ENCODE data around the gene ABLIM2.

ABLIM2 gene

DNA sequence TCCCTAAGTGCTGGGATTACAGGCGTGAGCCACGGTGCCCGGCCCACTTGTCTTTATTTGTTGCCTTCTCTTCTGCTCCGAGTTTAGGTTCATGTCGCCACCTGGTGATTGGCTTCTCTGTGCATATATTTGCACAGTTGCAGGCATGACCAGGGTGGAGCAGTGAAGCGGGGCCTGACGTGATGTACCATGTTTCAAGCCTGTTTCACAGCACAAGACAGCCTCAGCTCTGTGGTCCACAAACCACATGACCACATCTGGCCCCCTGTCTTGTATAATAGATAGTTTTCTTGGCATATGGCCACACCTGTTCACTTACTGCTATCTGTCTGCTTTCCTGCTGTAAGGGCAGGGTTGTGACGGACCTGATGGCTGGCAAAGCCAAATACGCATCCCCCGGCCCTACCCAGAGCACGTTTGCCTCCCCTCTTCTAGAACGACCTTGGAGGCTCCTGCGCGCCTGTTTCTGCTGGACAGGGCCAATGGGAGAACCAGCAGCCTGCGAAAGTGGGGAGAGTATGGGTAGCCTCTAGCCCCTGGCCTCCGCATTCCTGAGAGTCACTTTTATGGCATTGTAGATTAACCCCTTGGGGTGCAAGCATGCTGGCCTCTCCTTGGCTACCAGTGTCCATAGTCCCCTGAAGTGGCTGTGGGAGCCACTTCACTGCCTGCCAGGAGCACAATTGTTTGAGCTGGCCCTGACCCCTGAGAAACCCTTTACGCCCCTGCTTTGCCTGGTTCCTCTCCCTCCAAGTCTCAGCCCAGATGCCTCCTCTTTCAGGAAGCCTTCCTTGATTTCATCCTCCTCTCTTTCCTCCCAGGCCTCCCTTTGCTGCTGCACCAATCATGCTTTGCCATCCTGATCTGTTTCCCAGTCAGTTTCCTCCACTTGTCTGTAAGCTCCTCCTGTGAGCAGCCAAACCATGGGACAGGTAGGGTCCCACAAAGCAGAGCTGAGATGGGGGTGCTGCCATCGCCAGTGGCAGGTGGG lies 34.4 kb upstream of the ABLIM2 start:
- peak; percentile 42 for DNase-seq

GRCh38 chr4:8191136-8191747 lies 32.6 kb upstream of the ABLIM2 start:
- no peak for DNase-seq

DNA sequence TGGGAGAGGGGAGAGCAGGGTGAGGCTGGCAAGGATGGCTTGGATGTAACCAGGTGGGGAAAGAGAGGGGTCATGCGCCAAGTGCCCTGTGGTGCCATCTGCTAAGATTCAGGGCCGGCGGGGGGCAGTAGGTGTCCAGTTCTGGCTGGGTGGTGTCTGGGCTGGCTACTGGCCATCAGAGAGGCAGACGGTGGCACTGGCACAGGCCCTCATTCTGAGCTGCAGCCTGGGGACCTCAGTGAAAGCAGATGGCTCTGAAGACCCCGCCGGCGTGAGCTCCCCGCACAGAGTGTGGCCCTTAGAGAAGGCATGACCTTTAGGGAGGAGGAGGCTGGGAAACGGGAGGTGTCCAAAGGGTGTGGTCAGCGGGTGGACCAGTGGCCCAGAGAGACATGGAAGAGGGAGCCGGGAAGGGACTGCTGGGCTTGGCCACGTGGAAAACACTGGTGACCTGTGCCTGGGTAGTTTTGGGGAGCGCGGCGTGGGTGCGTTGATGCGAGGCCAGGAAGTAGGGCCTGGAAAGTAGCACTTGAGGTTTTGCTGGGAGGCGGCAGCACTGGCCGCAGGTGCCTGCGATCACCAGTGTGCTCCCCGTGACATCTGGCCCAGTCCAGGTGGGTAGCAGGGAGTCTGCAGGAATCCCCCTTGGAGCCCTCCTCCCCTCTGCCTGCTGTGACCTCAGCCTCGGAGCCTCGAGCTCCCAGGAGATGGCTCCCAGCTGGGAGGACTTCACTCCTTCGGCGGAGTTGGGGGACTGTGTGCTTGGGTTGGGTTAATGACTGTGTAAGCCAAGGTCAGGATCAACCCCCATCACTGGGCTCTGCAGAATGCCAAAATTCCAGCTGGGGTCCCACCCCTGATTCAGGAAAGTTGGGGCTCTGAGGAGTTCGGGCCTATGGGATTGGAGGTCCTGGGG lies 31.2 kb upstream of the ABLIM2 start:
- no peak for DNase-seq

GRCh38 chr4:8188743-8189550 lies 30.3 kb upstream of the ABLIM2 start:
- no peak for DNase-seq

DNA sequence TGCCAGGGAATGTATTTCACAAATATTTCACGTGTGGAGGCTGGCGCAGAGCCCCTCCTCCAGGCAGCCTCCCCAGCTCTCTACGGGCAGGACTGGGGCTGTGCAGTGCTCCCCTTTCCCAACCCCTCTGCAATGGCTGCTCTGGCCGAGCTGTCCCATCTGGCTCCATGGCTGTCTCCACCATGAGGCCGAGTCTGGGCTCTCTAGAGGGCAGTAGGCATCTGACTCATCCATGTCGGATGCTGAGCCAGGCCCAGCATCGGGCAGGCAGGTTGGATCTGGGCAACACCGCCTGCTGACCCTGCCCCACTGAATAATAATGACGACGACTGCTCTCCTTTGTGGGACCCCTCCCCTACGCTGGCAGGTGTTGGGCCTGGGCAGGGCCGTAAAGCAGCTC lies 29.5 kb upstream of the ABLIM2 start:
- DNase-seq = no peak

DNA sequence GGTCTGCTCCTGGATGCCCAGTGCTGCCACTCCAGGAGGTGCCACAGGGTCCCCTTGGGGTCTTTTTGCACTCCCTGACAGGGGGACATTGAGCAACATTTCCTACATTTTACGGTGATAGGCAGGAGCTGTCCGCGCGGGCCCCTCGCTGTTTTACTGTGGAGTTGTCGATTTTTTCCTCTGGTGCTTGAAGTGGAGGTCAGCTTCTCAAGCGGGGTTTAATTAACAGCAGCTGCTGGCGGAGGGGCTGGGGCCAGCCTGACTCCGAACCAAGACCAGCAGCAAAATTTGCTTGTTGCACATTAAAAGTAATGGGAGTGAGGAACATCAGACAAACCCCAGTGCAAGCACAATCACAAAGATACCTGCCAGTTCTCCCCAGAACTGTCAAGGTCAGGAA lies 27.3 kb upstream of the ABLIM2 start:
- DNase-seq = peak; percentile 37

GRCh38 chr4:8185295-8185694 lies 26.7 kb upstream of the ABLIM2 start:
- DNase-seq = peak; percentile 95

DNA sequence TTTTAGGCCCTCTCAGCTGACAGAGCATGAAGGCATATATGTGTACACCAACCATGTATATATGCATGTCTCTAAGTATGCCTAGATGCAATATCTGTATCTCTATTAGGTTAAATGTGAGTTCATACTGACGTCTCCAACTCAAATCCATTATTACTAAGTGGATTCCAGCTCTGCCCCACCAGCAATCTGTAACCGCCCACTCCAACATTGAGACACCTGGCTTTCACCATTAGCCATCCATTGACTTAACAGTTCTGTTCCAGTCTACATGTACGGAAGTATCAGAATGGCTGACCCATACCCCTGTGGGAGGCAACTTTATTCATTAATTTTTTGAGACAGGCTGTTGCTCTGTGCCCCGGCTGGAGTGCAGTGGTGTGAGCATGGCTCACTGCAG lies 25.4 kb upstream of the ABLIM2 start:
- DNase-seq = no peak

- peak; percentile 41 for DNase-seq
These were observed 24.5 kb upstream of the ABLIM2 start for GRCh38 chr4:8182858-8183725.

DNA sequence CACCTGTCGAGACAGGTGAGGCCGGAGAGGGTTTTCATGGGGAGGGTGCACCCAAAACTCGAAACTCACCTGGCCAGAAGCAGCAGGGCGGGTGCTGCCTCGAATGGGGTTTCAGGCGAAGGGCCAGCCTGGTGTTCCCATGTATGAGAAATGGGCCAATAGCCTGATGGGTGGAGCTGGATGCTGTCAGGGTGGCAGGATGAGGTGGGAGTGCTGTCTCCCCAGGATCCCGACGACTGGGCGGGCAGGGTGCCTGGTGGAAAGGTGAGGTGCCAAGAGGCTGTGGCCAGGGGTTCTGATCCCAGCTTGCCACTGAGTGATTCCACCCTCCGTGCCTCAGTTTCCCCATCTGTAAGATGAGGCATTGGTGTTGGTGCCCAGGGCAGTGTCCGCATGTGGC lies 23.7 kb upstream of the ABLIM2 start:
- no peak for DNase-seq

DNA sequence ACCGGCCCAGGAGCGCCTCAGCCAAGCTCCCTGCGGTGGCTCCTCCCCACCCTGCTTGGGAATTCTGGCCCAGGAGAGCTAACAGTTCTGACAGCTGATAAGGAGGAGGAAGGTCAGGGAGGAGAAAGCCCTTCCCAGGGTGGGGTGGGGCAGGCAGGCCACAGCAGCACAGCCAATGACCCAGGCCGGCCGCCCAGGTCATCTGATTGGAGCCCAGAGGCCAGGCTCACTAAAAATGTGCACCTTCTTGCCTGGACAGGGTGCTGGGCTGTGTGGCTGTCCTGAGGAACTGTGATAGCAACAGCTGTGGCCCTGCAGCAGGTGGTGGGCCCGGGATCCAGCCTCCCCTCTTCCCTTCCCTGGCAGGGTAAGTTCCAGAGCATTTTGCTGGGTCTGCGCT lies 23.2 kb upstream of the ABLIM2 start:
- DNase-seq = no peak

DNA sequence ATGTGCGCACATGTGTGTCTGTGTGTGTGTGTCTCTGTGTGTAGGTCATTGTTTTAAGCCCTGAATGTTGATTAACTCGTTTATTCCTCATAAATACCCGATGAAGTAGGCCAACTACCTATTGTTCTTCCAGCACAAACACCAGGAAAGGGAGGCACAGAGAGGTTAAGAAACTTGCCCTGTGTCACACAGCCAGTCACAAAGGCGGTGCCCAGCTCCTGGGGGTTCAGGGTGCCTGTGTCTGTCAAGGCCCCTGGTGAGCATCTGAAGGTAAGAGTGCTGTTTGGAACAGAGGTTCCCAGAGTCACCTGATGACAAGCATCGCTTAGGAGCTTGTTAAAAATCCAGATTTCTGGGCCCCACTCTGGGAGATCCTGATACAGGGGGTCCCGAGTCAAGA lies 22.5 kb upstream of the ABLIM2 start:
- DNase-seq = no peak

DNA sequence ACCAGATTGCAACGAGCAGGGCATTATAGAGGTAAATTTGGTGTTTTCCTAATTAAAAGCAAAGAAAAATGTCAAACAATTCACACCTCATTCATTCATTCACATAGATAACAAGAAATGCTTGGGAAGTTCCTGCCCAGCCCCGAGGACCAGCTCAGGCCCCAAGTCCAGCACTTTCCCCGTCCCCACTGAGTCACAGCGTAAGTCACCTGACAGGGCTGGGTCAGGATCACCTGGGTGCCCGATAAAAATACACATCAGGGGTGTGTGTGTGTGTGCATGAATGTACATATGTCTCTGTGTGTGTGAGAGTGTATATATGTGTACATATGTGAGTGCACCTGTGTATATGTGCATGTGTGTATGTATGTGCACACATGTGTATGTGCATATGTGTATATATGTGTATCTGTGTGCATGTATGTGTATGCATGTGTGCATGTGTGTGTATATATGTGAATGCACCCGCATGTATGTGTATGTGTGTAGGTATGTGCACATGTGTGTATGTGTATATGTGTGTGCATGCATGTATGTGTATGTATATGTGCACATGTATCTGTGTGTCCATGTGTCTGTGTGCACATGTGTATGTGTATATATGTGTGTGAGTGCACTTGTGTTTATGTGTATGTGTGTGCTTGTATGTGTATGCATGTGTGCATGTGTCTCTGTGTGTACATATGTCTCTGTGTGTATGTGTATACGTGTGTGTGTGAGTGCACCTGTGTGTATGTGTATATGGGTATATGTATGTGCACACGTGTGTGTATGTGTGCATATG lies 21.9 kb upstream of the ABLIM2 start:
- DNase-seq = no peak

GRCh38 chr4:8179771-8180170 lies 21.2 kb upstream of the ABLIM2 start:
- no peak for DNase-seq

DNA sequence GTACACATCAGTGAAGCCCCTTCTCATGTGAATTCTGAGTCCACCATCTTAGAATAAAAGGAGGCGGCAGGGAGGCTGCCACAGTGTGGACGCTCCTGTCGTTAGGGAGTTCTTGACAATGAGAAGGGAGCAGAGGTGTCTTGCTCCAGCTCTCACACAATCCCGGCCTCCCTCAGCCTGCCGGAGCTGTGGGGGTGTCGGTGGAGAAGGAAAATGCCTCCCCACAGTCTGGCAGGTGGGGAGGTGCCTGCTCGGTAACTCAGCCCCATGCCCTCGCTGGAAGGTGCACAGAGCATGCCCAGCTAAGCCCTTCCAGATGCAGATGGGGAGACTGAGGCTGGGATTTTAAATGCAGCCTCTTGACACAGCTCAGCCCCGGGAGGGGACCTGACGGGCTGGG lies 20.5 kb upstream of the ABLIM2 start:
- DNase-seq = no peak

DNA sequence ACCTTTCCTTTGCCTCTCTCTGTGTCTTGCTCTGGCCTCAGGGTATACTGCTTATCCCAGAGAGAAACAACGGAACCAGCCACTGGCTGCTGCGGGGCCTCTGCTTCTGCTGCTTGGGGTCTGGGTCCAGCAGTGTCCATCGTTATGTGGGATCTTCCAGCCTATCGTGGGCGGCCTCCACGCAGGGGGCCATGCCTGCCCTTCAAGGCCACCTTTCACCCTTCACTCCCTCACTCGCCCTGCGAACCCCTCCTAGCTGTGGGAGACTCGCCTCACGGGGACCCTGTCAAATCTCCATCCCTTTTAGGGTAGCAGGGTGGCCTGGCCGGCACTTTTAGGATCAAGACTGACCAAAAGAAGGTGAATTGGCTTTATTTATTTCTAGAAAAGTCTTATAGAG lies 19.3 kb upstream of the ABLIM2 start:
- DNase-seq = no peak

- no peak for DNase-seq
These were observed 18.9 kb upstream of the ABLIM2 start for GRCh38 chr4:8177552-8177951.

DNA sequence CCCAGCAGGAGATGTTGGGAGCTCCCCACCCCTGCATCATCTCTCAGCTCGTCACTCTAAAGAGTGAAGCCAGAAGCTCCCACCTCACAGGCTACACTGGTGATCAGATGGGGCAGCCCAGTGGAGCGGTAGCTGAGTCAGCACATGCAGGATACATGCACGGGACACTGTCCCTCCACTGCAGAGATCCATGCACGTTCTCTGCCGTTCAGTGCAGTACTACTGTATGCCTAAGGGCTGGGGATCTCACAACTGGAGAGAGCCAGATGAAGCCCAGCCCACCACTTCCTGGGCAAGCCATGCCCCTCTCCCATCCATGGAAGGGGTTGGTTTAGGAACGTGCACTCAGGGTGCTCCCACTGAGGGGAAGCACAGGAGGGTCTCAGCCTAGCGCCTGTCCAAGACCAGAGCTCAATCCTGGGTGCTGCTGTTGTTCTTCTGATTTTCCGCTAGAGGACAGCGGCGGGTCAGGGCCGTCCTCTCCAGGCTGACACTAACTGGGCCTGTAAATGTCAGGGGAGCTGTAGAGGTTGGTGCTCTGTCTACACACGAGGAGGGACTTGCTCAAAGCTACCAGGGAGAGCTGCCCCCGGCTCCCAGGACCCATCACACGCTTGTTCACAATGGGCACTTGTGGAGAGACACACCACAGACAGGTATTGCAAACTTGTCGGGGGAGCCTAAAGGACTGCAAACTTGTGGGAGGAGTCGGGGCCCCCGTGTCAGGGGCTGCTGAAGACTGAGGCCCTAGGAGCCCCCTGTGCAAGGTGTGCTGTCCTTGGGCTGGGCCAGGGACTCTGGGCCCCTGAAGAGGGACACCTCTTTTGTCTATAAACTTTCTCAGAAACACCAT lies 18.2 kb upstream of the ABLIM2 start:
- peak; percentile 46 for DNase-seq

GRCh38 chr4:8175686-8176085 lies 17.1 kb upstream of the ABLIM2 start:
- no peak for DNase-seq

- no peak for DNase-seq
These were observed 16.4 kb upstream of the ABLIM2 start for GRCh38 chr4:8174970-8175369.

Data from fibroblast of upper back skin (primary cell).